Neutrophil (primary cell): Measurements from ENCODE around the gene HS3ST3A1.

Experiments used
- H3K27ac ChIP-seq: fragments of 200-600 bp; sonication (generic); 2 replicates; pipeline ENCODE4 v1.5.1; 2016; ENCODE audit warnings: mild to moderate bottlenecking, moderate library complexity
- H3K27me3 ChIP-seq: fragments of 200-600 bp; sonication (generic); 2 replicates; pipeline ENCODE4 v1.6.0; 2016; ENCODE audit warnings: mild to moderate bottlenecking
- H3K36me3 ChIP-seq: fragments of 200-600 bp; sonication (generic); 2 replicates; pipeline ENCODE4 v1.5.1; 2017
- H3K4me1 ChIP-seq, 2 experiments: fragments of 200-600 bp in 1 of 2; sonication (generic) in 1 of 2; 1 replicate in 1 of 2; 2 replicates in 1 of 2; pipeline versions ENCODE4 v1.5.1 to v1.6.1; 2013 to 2016; ENCODE audit warnings: low read depth in 1 of 2, low read length in 1 of 2, mild to moderate bottlenecking in 1 of 2, moderate library complexity in 1 of 2; ENCODE audit not compliant: control insufficient read depth in 1 of 2, insufficient read depth in 1 of 2
- H3K4me3 ChIP-seq, 2 experiments: fragments of 200-600 bp in 1 of 2; sonication (generic) in 1 of 2; 1 replicate in 1 of 2; 2 replicates in 1 of 2; pipeline ENCODE4 v1.5.1; 2013 to 2016; ENCODE audit warnings: low read depth in 1 of 2, low read length in 1 of 2, mild to moderate bottlenecking in 1 of 2, moderate library complexity in 1 of 2
- H3K9me3 ChIP-seq: fragments of 200-600 bp; sonication (generic); 2 replicates; pipeline ENCODE4 v1.5.1; 2016
- CTCF ChIP-seq: fragments of 200-600 bp; sonication (generic); IDR thresholded peaks from 2 replicates; pipeline ENCODE4 v1.5.1; 2016; ENCODE audit warnings: antibody characterized with exemption

HS3ST3A1 gene

DNA sequence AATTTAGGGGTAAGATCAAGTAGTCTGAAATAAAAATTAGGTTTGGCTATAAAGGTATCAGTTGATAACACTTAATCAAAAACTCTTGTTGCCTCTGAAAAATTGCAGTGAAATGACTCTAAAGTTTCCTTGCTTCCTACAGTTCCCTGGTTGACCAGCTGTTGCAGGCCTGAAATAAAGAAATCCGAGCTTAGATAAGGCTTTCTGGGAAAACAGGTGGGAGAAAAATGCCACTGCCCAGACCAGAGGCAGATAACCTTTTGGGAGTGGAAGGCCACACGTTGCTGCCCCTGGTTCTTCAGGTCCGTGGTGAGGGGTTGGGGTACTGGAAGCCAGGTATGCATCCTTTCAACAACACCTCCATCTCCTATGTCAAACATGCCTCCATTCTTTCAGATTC lies 111.3 kb downstream of the HS3ST3A1 start:
- TF ChIP-seq CTCF = no peak
- H3K27ac ChIP-seq = no peak overlapping the region
- no peaks in the 10 kb centered on the region for H3K27me3 ChIP-seq
- no peak overlapping the region for H3K4me3 ChIP-seq
- H3K4me1 ChIP-seq = no peaks in the 10 kb centered on the region
- H3K36me3 ChIP-seq = no peaks in the 10 kb centered on the region
- no peaks in the 10 kb centered on the region for H3K9me3 ChIP-seq

- H3K27ac ChIP-seq = no peak overlapping the region
- no peaks in the 10 kb centered on the region for H3K9me3 ChIP-seq
- no peaks in the 10 kb centered on the region for H3K36me3 ChIP-seq
- H3K4me1 ChIP-seq = no peaks in the 10 kb centered on the region
- no peaks in the 10 kb centered on the region for H3K27me3 ChIP-seq
- no peak overlapping the region for H3K4me3 ChIP-seq
- TF ChIP-seq CTCF = no peak
Observed at GRCh38 chr17:13485327-13485726, 116.4 kb downstream of the HS3ST3A1 start.

- Histone ChIP-seq H3K4me1 (no peaks in the 10 kb centered on the region), H3K4me3 (no peak overlapping the region), H3K27ac (no peak overlapping the region), H3K9me3 (peaks cover 3% of the 10 kb centered on the region), H3K27me3 (no peaks in the 10 kb centered on the region), H3K36me3 (no peaks in the 10 kb centered on the region)
- TF ChIP-seq CTCF = no peak
Observed at GRCh38 chr17:13484020-13484419, 117.7 kb downstream of the HS3ST3A1 start.

GRCh38 chr17:13480877-13481276 lies 120.9 kb downstream of the HS3ST3A1 start:
- Histone ChIP-seq H3K27me3 (no peaks in the 10 kb centered on the region), H3K9me3 (peaks cover 3% of the 10 kb centered on the region), H3K36me3 (no peaks in the 10 kb centered on the region), H3K27ac (no peak overlapping the region), H3K4me1 (no peaks in the 10 kb centered on the region), H3K4me3 (no peak overlapping the region)
- no peak for TF ChIP-seq CTCF

DNA sequence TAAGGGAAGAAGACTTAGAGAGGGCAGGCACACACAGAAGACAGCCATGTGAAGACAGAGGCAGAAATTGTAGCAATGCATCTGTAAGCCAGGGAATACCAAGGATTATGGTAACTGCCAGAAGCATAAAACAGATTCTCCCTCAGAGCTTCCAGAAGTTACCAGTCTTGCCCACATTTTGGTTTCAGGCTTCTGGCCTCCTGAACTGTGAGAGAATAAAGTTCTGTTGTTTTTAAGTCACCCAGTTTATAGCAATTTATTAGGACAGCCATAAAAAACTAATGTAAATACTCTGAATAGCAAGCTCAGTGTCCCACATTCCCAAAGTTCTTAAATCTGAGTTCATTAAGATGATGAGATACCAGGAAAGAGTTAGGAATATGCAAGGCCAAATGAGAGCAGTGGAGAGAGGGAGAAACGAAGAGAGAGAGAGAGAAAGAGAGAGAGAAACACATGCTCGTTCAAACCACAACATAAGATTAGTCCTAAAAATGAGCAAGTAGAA lies 123.4 kb downstream of the HS3ST3A1 start:
- Histone ChIP-seq H3K4me3 (no peak overlapping the region), H3K9me3 (peaks cover 3% of the 10 kb centered on the region), H3K27ac (no peak overlapping the region), H3K4me1 (no peaks in the 10 kb centered on the region), H3K27me3 (no peaks in the 10 kb centered on the region), H3K36me3 (no peaks in the 10 kb centered on the region)
- no peak for TF ChIP-seq CTCF

DNA sequence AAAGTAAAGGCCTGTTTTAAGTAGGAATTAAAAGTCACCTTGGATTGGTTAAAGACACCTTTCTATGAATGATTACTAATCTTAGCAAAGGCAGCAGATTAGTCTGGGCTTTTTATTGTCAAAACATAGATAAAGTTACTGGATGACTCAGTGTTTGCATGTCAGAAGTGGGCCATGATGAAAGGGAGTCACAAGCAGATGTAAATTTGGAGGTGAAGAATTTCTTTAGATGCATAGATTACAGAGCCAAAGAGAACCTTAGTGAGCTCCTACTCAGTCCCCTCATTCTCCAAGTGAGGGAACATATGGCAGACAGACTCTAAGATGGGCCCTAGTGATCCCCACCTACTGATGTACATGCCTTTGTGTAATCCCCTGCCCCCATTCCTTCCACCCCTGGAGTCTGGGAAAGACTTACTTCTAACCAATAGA lies 124.5 kb downstream of the HS3ST3A1 start:
- H3K27ac ChIP-seq = no peak overlapping the region
- no peak overlapping the region for H3K4me3 ChIP-seq
- no peak for TF ChIP-seq CTCF
- peaks cover 3% of the 10 kb centered on the region for H3K9me3 ChIP-seq
- H3K27me3 ChIP-seq = no peaks in the 10 kb centered on the region
- no peaks in the 10 kb centered on the region for H3K36me3 ChIP-seq
- H3K4me1 ChIP-seq = no peaks in the 10 kb centered on the region
